SK-N-SH (cell line): ENCODE data around the gene SLC46A3.

Experiments
- EP300 ChIP-seq, 2 experiments: IDR thresholded peaks; 2 replicates each; pipeline versions ENCODE4 v1.4.0 to v1.6.1; 2012; ENCODE audit warnings: borderline replicate concordance in 1 of 2, low read depth in 1 of 2, low read length in 1 of 2
- FOSL2 ChIP-seq: IDR thresholded peaks from 2 replicates; pipeline ENCODE4 v1.4.0; 2012; ENCODE audit warnings: low read depth, mild to moderate bottlenecking, moderate library complexity, borderline replicate concordance
- FOXM1 ChIP-seq: IDR thresholded peaks from 2 replicates; pipeline ENCODE4 v1.4.0; 2012; ENCODE audit warnings: low read depth, mild to moderate bottlenecking
- JUND ChIP-seq: IDR thresholded peaks from 2 replicates; pipeline ENCODE4 v1.4.0; 2012
- POLR2AphosphoS5 ChIP-seq: IDR thresholded peaks from 2 replicates; pipeline ENCODE4 v1.6.1; 2012; ENCODE audit warnings: low read depth, low read length
- RCOR1 ChIP-seq: fragments of 150-350 bp; IDR thresholded peaks from 2 replicates; pipeline ENCODE4 v1.6.1; 2017; ENCODE audit warnings: antibody characterized with exemption, low read length
- REST ChIP-seq: IDR thresholded peaks from 2 replicates; pipeline ENCODE4 v1.6.1; 2012; ENCODE audit warnings: mild to moderate bottlenecking, low read depth, low read length, moderate library complexity
- SIN3A ChIP-seq: IDR thresholded peaks from 2 replicates; pipeline ENCODE4 v1.6.1; 2012; ENCODE audit warnings: low read depth, mild to moderate bottlenecking, low read length, moderate library complexity, borderline replicate concordance
- TAF1 ChIP-seq: IDR thresholded peaks from 2 replicates; pipeline ENCODE4 v1.6.1; 2012; ENCODE audit warnings: low read depth, mild to moderate bottlenecking, low read length, moderate library complexity, borderline replicate concordance
- YY1 ChIP-seq: IDR thresholded peaks from 2 replicates; pipeline ENCODE4 v1.4.0; 2012; ENCODE audit warnings: low read depth, mild to moderate bottlenecking
- TF ChIP-seq, protein P1 (sequence below): fragments of 200-600 bp; sonication (generic); IDR thresholded peaks from 2 replicates; pipeline ENCODE4 v1.6.1; 2017; ENCODE audit warnings: antibody characterized with exemption, mild to moderate bottlenecking, moderate library complexity

DNA sequence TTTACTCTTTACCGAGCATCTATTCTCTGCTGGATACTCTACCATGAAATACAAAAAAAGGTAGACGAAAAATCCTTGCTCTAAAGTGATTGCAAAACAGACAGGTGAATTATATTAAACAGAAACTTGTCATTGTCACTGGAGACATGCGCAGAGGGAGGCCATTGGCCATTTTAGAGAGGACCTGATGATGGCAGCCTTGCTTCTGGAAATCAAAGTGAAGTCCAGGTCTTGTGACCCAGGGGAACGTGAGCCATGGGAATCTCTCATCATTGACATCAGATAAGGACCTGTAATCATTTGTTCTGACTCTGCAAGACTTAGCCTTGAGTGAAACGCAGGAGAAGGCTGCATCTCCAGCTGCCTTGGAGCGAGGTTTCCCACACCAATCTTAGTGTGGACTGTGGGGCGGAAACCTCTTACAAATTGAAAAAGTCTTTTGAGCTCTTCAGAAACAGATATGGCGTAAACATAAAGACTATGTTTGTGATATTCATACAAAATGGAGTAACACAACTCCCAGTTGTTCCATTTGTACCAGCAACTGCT lies 16.8 kb upstream of the SLC46A3 start:
- TF ChIP-seq, protein P1, sequence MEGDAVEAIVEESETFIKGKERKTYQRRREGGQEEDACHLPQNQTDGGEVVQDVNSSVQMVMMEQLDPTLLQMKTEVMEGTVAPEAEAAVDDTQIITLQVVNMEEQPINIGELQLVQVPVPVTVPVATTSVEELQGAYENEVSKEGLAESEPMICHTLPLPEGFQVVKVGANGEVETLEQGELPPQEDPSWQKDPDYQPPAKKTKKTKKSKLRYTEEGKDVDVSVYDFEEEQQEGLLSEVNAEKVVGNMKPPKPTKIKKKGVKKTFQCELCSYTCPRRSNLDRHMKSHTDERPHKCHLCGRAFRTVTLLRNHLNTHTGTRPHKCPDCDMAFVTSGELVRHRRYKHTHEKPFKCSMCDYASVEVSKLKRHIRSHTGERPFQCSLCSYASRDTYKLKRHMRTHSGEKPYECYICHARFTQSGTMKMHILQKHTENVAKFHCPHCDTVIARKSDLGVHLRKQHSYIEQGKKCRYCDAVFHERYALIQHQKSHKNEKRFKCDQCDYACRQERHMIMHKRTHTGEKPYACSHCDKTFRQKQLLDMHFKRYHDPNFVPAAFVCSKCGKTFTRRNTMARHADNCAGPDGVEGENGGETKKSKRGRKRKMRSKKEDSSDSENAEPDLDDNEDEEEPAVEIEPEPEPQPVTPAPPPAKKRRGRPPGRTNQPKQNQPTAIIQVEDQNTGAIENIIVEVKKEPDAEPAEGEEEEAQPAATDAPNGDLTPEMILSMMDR = no peak
- no peak for TF ChIP-seq REST
- no peak for TF ChIP-seq SIN3A
- no peak for TF ChIP-seq YY1
- TF ChIP-seq EP300 (IDR thresholded peaks at IDR 0.05; ENCODE audit: borderline replicate concordance in 1 of 2, low read depth in 1 of 2, low read length in 1 of 2) = no peak
- TF ChIP-seq JUND = no peak
- TF ChIP-seq FOXM1 = no peak
- no peak for TF ChIP-seq RCOR1
- TF ChIP-seq FOSL2 = no peak
- TF ChIP-seq POLR2AphosphoS5 = no peak
- TF ChIP-seq TAF1 = no peak
